Natural killer cell (primary cell): ENCODE measurements around the gene LDLRAP1. TPM values are rescaled to one million over a fixed set of nuclear protein-coding genes. Genes with fewer than 3 reads are reported as not detected.

Experiments
- ATAC-seq, 3 donors: fragments of 150-1000 bp in 2 of 3; fragments of 200-7000 bp in 1 of 3; cut with Tn5 transposase; 1 replicate in 1 of 3; 2 replicates in 2 of 3; pipeline ENCODE4 v1.10.0; 2021; ENCODE audit warnings: mild to moderate bottlenecking in 2 of 3, moderate library complexity in 2 of 3
- DNase-seq, 2 donors: peaks; one replicate each; pipeline versions ENCODE4 v3.0.0 to v3.0.0-alpha.2; 2013 to 2021; ENCODE audit warnings: mixed read lengths in 1 of 2
- H3K27ac ChIP-seq: one replicate; pipeline ENCODE4 v1.5.1; 2013; ENCODE audit warnings: mild to moderate bottlenecking, low read length
- H3K27me3 ChIP-seq: one replicate; pipeline ENCODE4 v1.6.1; 2013; ENCODE audit warnings: low read length; ENCODE audit not compliant: control insufficient read depth, insufficient read depth
- H3K36me3 ChIP-seq: one replicate; pipeline ENCODE4 v1.6.1; 2013; ENCODE audit warnings: low read length; ENCODE audit not compliant: control insufficient read depth, insufficient read depth
- H3K4me1 ChIP-seq: one replicate; pipeline ENCODE4 v1.6.1; 2013; ENCODE audit warnings: low read length; ENCODE audit not compliant: control insufficient read depth, insufficient read depth
- H3K4me3 ChIP-seq: one replicate; pipeline ENCODE4 v1.5.1; 2013; ENCODE audit warnings: low read length
- H3K9me3 ChIP-seq: one replicate; pipeline ENCODE4 v1.6.1; 2013; ENCODE audit warnings: low read length; ENCODE audit not compliant: control insufficient read depth, insufficient read depth
- H3K27ac Mint-ChIP-seq, 2 donors: one replicate each; pipeline ENCODE4 v1.8.0; 2022; ENCODE audit warnings: mild to moderate bottlenecking in 2 of 2, mixed read lengths in 2 of 2, moderate library complexity in 1 of 2
- H3K27me3 Mint-ChIP-seq, 2 donors: one replicate each; pipeline ENCODE4 v1.8.0; 2022; ENCODE audit warnings: low read depth in 2 of 2, mixed read lengths in 2 of 2
- H3K36me3 Mint-ChIP-seq: one replicate; pipeline ENCODE4 v1.8.0; 2022; ENCODE audit warnings: mixed read lengths
- H3K4me1 Mint-ChIP-seq, 2 donors: one replicate each; pipeline ENCODE4 v1.8.0; 2022; ENCODE audit warnings: mixed read lengths in 2 of 2
- H3K4me3 Mint-ChIP-seq: one replicate; pipeline ENCODE4 v1.8.0; 2022; ENCODE audit warnings: mild to moderate bottlenecking, moderate library complexity, mixed read lengths
- H3K9me3 Mint-ChIP-seq, 2 donors: one replicate each; pipeline ENCODE4 v1.8.0; 2022; ENCODE audit warnings: mixed read lengths in 2 of 2
- WGBS: methylation state at CpG from one replicate; pipeline ENCODE4 v1.1.7; 2013; ENCODE audit warnings: missing lambda C conversion rate; ENCODE audit not compliant: insufficient coverage; 5-methylcytosine and 5-hydroxymethylcytosine counted together
- intact Hi-C: fragments of 100-400 bp; cut with micrococcal nuclease; formaldehyde crosslinking; loops from one replicate; pipeline ENCODE4 v1.14.2; 2022
- total RNA-seq, 4 donors: library from RNA; stranded (reverse); fragments of 120-200 nt in 1 of 4; gene quantifications; one replicate each; pipeline versions ENCODE4 v1.2.3 to v1.2.4, GENCODE V29; 2013 to 2022
- TF ChIP-seq, protein P1 (sequence below): fragments of 200-600 bp; IDR thresholded peaks from one replicate; pipeline ENCODE4 v1.8.0; 2022; ENCODE audit warnings: antibody characterized with exemption

Gene LDLRAP1
- total RNA-seq, 3 donors from 2014 or later (not counting 1 experiment from before 2014, with no cell fraction given), result 25.2 to 34.0 (median 27.4) TPM

DNA sequence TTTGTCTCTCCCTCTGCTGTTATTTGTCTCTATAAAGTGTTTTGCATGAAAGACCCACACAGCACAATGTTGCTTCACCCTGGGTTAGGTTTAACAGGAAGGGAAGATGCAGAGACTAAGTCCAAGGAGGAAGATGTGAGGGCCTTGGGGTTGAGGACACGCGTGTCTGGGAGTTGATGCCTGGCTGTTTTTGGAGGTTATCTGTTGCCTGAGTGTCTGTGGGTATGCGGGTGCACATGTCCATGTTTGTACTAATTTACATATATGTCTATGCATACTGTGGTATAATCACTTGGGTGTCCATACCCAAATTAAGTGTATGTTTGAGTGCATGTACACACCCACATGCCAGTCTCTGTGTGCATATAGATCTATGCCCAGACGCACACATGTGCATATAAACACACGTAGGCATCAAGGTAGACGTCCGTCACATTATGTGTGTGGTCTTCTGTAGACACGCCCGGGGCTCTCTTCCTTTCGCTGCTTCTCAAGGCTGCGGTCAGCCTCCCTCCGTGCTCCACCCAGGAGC, 72.2 kb downstream of the LDLRAP1 start:
- Mint-ChIP-seq H3K9me3 (no peaks in the 10 kb centered on the region), H3K4me3 (peak overlapping the region; percentile 79), H3K27ac (peak overlapping the region; percentile 79), H3K36me3 (no peaks in the 10 kb centered on the region), H3K4me1 (peaks cover 49 to 51% of the 10 kb centered on the region in 2 donors), H3K27me3 (peaks cover 7 to 13% of the 10 kb centered on the region in 2 donors)
- TF ChIP-seq, protein P1, sequence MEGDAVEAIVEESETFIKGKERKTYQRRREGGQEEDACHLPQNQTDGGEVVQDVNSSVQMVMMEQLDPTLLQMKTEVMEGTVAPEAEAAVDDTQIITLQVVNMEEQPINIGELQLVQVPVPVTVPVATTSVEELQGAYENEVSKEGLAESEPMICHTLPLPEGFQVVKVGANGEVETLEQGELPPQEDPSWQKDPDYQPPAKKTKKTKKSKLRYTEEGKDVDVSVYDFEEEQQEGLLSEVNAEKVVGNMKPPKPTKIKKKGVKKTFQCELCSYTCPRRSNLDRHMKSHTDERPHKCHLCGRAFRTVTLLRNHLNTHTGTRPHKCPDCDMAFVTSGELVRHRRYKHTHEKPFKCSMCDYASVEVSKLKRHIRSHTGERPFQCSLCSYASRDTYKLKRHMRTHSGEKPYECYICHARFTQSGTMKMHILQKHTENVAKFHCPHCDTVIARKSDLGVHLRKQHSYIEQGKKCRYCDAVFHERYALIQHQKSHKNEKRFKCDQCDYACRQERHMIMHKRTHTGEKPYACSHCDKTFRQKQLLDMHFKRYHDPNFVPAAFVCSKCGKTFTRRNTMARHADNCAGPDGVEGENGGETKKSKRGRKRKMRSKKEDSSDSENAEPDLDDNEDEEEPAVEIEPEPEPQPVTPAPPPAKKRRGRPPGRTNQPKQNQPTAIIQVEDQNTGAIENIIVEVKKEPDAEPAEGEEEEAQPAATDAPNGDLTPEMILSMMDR, result no peak
- ATAC-seq (peak in 2 of 3 donors; percentile 0 to 4), DNase-seq (no peak)
- H3K27me3 ChIP-seq, result peaks cover 2% of the 10 kb centered on the region
- no peaks in the 10 kb centered on the region for H3K9me3 ChIP-seq
- peaks cover 51% of the 10 kb centered on the region for H3K4me1 ChIP-seq
- WGBS, result 19% methylated on average over 12 of the region's 12 CpGs
- H3K4me3 ChIP-seq, result peak overlapping the region; percentile 66
- H3K27ac ChIP-seq, result peak overlapping the region; percentile 67
- intact Hi-C loops, result loop anchor here (5.0 to 10.0 kb wide), 2 partner anchors 87 to 179 kb away; no protein-coding TSS in a partner anchor
- no peaks in the 10 kb centered on the region for H3K36me3 ChIP-seq

DNA sequence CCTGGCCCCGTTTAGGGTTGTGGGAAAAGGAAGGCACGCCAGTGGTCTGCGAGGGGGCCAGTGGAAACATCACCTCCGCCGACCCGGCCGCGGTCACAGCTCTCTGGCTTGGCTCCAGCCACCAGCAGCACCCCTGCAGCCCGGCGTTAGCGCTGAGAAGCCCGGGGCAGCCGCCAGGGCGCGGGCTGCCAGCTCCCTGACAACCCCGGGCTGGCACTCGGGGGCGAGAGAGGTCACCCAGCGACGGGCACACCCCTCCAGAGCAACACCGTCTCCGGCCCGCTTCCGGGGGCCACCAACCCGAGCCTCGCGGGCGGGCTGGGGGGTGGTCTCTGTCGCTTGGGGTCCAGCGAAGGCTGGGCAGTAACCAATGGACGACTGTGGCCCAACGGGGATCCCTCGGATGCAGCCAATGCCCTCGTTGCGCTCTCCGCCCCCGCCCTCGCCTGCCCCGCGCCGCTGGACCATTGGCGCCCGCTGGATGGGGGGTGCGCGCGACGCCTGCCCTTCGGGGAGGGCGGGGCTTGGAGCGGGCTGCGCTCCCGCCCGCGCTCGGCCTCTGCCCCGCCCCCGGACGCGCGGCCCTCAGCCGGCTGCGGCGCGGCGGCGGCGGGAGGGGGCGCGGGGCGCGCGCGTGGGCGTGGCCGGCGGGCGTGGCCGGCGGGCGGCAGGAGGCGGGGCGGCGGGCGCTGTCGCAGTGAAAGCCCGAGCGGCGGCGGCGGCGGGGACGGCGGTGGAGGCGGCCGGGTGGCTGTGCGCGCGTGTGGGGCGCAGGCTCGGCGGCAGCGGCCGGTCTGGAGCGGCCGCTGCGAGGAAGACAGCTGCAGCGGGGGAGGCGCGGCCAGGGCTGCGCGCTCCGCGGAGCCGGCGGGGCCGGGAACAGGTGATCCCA, 72.9 kb downstream of the LDLRAP1 start, which contains the start of gene MAN1C1:
TSS of gene MAN1C1 (plus strand) at position 697 of the 892 bp plus-strand sequence. CDS start 1,007 bp downstream, outside the sequence.
- peak within 1 kb of the TSS; percentile 66 for H3K4me3 ChIP-seq
- H3K36me3 Mint-ChIP-seq, result no peaks in the 10 kb centered on the region
- no peaks in the 10 kb centered on the region for H3K9me3 Mint-ChIP-seq
- peaks cover 2% of the 10 kb centered on the region for H3K27me3 ChIP-seq
- under 1% methylated on average over 116 of the region's 116 CpGs for WGBS
- peak within 1 kb of the TSS; percentile 67 for H3K27ac ChIP-seq
- peaks cover under 1 to 13% of the 10 kb centered on the region in 2 donors for H3K27me3 Mint-ChIP-seq
- H3K9me3 ChIP-seq, result no peaks in the 10 kb centered on the region
- H3K36me3 ChIP-seq, result no peaks in the 10 kb centered on the region
- TF ChIP-seq, protein P1, result peak; percentile 32
- H3K4me1 Mint-ChIP-seq, result peaks cover 50 to 58% of the 10 kb centered on the region in 2 donors
- ATAC-seq (peak; percentile 82 to 93 (median 85)), DNase-seq (peak; percentile 83 to 92)
- peak within 1 kb of the TSS; percentile 79 for H3K4me3 Mint-ChIP-seq
- H3K27ac Mint-ChIP-seq, result peak within 1 kb of the TSS; percentile 79
- intact Hi-C loops, result loop anchor here (5.0 to 10.0 kb wide), 2 partner anchors 86 to 178 kb away; no protein-coding TSS in a partner anchor
- peaks cover 55% of the 10 kb centered on the region for H3K4me1 ChIP-seq

DNA sequence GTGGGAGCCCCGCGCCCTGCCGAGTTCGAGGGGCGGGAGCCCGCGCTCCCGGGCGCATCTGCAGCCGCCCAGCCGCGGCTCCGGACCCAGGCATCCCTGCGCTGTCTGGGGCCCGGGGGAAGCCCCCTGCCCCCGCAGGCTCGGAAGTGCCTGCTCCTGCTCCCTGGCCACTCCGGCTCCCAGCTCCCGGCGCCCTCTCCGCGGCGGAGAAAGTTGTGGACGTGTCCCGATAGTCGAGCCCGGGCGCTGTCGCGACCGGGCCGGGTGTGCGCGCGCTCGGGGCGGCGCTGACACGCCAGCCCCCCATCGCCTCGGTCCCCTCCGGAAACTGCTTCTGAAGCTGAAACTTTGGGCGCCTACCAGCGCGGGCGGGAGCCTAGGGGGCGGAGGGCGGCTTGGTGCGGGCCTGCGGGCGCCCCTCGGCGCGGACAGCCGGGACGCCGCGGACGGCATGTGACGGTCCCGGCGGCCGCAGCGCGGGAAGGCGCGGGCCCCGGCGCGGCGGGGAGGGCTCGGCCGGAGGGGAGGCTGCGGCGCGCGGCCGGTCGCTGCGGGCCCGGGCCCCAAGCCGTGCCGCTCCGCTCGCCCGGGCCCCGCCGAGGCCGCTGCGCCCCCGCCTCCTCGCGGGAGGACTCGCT, 73.7 kb downstream of the LDLRAP1 start:
- Histone ChIP-seq H3K27me3 (no peaks in the 10 kb centered on the region), H3K4me3 (peak overlapping the region; percentile 51), H3K36me3 (no peaks in the 10 kb centered on the region), H3K9me3 (no peaks in the 10 kb centered on the region), H3K27ac (no peak overlapping the region), H3K4me1 (peaks cover 55% of the 10 kb centered on the region)
- intact Hi-C loops, result loop anchor here (5.0 to 10.0 kb wide), 2 partner anchors 85 to 178 kb away; no protein-coding TSS in a partner anchor
- H3K4me1 Mint-ChIP-seq, result peaks cover 50 to 59% of the 10 kb centered on the region in 2 donors
- TF ChIP-seq, protein P1, result no peak
- under 1% methylated on average over 94 of the region's 94 CpGs for WGBS
- peak overlapping the region; percentile 53 for H3K4me3 Mint-ChIP-seq
- H3K36me3 Mint-ChIP-seq, result no peaks in the 10 kb centered on the region
- no peak overlapping the region for H3K27ac Mint-ChIP-seq
- DNase-seq (peak; percentile 35 to 65), ATAC-seq (no peak)
- peaks cover 0 to 7% of the 10 kb centered on the region in 2 donors for H3K27me3 Mint-ChIP-seq
- H3K9me3 Mint-ChIP-seq, result no peaks in the 10 kb centered on the region
